HG03342 (cell line): Measurements from ENCODE around the gene TEF.
A peak's percentile ranks its signal among the peaks of the same experiment; 100 is the strongest.
"Not testable (repeated sequence)": the region's sequence is repeated elsewhere in the genome, so short reads cannot be mapped to it uniquely, and the experiment has no call there.

Experiments used
- ATAC-seq: cut with Tn5 transposase; IDR thresholded peaks from one replicate; pipeline ENCODE4 v1.9.1; 2021; ENCODE audit warnings: mild to moderate bottlenecking, moderate library complexity; ENCODE audit not compliant: unreplicated experiment

The TEF gene

GRCh38 chr22:41417622-41418390 lies 36.1 kb downstream of the TEF start:
- no peak for ATAC-seq

GRCh38 chr22:41418717-41419116 lies 37.0 kb downstream of the TEF start:
- ATAC-seq: no peak

DNA sequence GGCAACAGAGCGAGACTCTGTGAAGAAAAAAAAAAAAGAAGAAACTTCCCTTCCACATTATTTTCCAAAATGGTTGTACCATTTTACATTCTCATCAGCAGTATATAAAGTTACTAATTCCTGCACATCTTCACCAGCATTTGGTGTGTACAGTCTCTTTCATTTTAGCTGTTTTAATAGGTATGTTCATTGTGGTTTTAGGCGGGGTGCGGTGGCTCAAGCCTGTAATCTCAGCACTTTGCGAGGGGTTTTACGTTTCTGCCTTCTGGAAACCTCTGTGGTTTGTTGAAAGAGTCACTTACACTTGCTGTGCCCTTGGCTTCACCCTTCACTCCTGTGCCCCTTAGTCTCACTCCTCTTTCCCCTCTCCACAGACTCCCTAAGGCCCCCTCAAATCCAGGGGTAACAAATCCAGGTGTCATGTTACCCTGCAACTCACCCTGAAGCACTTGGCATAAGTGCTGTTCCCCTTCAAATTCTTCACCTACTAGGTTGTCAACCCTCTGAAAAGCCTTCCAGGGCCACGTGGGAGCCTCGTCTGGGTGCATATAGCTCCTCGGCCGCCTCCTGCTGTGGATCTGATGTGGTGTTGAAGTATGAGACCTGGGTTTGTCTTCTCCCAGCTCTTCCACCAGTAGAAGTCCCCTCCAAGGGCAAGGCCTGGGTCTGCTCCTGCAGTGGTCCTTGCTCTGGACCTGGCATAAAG lies 44.1 kb downstream of the TEF start:
- ATAC-seq: no peak

- no peak for ATAC-seq
These were observed 47.6 kb downstream of the TEF start for GRCh38 chr22:41429232-41429950.

DNA sequence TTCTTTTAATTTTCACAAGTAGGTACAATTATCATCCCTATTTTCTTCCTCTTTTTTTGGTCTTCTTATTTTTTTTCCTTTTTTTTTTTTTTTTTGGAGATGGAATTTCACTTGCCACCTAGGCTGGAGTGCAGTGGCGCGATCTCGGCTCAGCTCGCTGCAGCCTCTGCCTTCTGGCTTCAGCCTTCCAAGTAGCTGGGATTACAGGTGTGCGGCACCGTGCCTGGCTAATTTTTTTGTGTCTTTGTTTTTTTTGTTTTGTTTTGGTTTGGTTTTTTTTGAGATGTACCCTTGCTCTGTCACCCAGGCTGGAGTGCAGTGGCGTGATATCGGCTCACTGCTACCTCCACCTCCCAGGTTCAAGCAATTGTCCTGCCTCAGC lies 48.2 kb downstream of the TEF start:
- ATAC-seq: no peak

- no peak for ATAC-seq
These were observed 49.9 kb downstream of the TEF start for GRCh38 chr22:41431656-41432055.

- ATAC-seq: not testable (repeated sequence)
These were observed 51.7 kb downstream of the TEF start for GRCh38 chr22:41433480-41433879.

DNA sequence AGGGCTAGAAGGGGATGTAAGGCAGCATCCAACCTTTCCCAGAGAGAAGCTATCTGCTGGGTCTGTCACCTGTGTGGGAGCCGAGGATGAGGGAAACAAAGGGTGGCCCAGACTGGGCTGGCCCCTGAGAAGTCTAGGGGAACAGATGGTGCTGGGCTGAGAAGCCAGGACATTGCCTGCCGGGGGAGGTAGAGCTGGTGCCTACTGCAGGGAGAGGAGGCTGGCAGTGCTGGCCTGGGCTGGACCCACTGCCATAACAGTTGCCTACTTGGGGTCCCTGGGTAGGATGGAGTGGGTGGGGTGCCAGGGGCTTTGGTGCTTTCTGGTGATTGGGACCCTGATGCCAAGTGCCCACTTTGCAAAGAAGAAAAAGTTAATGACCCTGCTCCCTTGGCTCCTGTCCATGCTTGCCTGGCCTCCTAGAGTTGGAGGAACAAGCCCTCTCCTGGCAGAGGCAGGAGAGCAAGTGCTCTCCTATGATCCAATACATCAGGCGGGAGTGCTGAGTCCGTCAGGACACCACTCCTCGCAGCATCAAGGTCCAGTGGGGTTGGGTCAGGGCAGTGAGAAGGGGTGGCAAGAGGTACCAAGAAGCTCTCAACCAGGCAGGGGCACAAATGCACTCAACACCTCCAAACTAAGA lies 52.7 kb downstream of the TEF start:
- ATAC-seq: not testable (repeated sequence)

GRCh38 chr22:41435560-41435959 lies 53.8 kb downstream of the TEF start:
- ATAC-seq: no peak

GRCh38 chr22:41436322-41437113 lies 54.8 kb downstream of the TEF start:
- ATAC-seq: no peak

GRCh38 chr22:41437198-41437597 lies 55.5 kb downstream of the TEF start:
- no peak for ATAC-seq

DNA sequence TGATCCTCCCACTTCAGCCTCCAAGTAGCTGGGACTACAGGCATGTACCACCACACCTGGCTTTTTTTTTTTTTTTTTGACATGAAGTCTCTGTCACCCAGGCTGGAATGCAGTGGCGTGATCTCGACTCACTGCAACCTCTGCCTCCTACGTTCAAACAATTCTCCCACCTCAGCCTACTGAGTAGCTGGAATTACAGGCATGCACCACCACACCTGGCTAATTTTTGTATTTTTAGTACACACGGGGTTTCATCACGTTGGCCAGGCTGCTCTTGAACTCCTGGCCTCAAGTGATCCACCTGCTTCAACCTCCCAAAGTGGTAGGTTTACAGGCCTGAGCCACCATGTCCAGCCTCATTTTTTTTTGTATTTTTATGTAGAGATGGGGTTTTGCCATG lies 58.8 kb downstream of the TEF start:
- ATAC-seq: not testable (repeated sequence)

GRCh38 chr22:41442240-41442792 lies 60.6 kb downstream of the TEF start:
- no peak for ATAC-seq

DNA sequence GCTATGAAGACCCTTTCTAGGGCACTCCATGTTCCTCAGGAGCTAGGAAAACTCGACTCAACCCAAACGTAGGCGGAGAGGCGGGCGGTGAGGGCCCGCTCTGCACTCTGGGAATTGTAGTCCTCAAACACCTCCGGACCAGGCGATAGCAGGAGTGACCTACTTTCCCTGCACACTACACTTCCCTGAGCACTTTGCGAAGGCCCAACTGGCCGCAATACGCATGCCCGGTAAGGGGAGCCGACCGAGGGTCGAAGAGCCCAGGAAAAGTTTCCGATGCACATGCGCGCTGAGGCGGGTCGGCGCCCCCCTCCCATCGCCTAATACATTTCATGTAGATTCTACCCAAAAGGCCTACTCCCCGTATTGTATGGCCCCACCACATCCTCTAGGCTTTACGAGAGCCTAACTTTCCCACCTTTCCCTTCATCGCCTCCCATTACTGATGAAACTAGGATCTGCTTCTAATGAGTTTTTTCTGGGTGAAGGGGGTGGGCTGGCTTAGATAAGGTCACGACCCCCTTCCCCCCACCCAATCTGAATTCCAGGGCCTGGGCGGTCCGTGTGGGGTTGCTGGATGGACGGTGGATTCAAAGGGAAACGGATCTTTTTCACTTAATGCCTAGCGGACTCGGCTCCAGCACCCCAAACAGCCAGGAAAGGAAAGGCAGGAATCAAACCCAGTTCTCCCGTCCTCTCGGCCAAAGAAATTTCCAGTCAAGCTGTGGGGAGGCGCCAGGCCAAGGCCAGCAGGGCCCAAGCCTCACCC lies 62.8 kb downstream of the TEF start:
- peak; percentile 54 for ATAC-seq

GRCh38 chr22:41445129-41446056 lies 63.7 kb downstream of the TEF start:
- no peak for ATAC-seq

DNA sequence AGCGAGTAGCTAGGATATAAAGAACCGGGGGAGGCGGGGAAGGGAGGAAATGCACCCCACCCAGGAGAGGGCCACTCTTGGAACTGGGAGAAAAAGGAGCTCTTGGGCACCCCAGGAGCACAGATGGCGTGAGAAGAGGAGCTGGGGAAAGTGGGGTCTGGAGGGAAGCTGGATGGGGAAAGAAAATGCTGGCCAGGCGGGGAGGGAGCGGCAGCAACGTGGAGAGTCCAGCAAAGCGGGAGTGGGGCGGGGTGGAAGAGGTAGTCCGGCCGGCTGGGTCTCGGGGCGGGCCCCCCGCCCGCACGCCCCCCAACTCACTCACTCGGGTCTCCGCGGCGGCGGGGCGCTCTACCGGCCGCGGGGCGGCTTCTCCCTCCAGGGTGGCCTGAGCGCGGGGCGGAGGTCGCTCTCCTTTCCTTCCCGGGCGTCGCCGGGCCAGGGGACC lies 64.3 kb downstream of the TEF start:
- ATAC-seq: no peak

GRCh38 chr22:41446639-41447434 lies 65.1 kb downstream of the TEF start, which contains the start of gene TOB2:
Gene TOB2, minus strand, starts transcription at chr22:41446801. Its CDS starts 9,456 bp downstream, at chr22:41437345.
- peak; percentile 38 for ATAC-seq
